B cell (primary cell): ENCODE data around the gene RPTOR.

ENCODE experiments used
- EZH2 ChIP-seq: IDR thresholded peaks from 2 replicates; pipeline ENCODE4 v1.6.1; 2012; ENCODE audit warnings: borderline replicate concordance, low read depth, mild to moderate bottlenecking, moderate library complexity, low read length; ENCODE audit not compliant: insufficient read depth, poor library complexity, severe bottlenecking
- TF ChIP-seq, protein P1 (sequence below): fragments of 200-600 bp; IDR thresholded peaks from one replicate; pipeline ENCODE4 v1.8.0; 2022; ENCODE audit warnings: antibody characterized with exemption, mild to moderate bottlenecking

DNA sequence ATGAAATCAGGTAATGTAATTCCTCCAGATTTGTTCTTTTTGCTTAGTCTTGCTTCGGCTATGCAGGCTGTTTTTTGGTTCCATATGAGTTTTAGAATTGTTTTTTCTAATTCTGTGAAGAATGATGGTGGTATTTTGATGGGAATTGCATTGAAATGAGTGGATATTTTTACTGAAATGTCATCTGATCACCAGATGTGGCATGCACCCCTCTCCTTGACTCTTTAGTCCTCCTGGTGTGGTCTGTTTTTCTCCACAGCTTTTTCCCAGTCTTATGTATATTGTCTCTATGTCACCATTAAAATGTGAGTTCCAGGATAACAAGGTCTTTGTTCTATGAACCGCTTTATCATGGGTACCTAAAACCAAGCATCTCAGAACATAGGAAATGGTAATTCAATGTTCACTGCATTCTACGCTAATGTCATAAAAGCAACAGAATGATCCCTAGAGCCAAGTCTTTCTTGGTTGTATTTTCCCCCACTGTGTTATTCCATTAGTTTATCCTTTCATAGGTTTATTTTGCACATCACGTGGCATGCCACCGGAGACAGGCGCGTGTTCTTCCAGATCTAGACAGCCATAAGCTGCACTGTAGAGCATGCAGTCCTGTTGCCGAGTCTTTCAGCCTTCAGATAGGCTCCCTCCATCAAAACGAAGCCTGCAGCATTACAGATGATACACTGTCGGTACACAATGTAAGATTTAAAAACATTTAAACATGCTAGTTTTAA is 172.5 kb downstream of the RPTOR start:
- TF ChIP-seq, protein P1, sequence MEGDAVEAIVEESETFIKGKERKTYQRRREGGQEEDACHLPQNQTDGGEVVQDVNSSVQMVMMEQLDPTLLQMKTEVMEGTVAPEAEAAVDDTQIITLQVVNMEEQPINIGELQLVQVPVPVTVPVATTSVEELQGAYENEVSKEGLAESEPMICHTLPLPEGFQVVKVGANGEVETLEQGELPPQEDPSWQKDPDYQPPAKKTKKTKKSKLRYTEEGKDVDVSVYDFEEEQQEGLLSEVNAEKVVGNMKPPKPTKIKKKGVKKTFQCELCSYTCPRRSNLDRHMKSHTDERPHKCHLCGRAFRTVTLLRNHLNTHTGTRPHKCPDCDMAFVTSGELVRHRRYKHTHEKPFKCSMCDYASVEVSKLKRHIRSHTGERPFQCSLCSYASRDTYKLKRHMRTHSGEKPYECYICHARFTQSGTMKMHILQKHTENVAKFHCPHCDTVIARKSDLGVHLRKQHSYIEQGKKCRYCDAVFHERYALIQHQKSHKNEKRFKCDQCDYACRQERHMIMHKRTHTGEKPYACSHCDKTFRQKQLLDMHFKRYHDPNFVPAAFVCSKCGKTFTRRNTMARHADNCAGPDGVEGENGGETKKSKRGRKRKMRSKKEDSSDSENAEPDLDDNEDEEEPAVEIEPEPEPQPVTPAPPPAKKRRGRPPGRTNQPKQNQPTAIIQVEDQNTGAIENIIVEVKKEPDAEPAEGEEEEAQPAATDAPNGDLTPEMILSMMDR, result no peak
- no peak for TF ChIP-seq EZH2
